KBM-7 (cell line): ENCODE results near the gene HOOK2.
"Not testable (repeated sequence)": the region's sequence is repeated elsewhere in the genome, so short reads cannot be mapped to it uniquely, and the experiment has no call there.

Source experiments
- DNase-seq: peaks from one replicate; pipeline ENCODE4 v3.0.0-alpha.2; 2015
- in situ Hi-C: fragments of 300-500 bp; cut with MboI; formaldehyde crosslinking; loops from 2 replicates; pipeline ENCODE4 v1.14.3; 2020; ENCODE audit warnings: low sequenced_read_pairs, low pct_unique_long_range_greater_than_20kb, mixed read lengths

HOOK2 gene

DNA sequence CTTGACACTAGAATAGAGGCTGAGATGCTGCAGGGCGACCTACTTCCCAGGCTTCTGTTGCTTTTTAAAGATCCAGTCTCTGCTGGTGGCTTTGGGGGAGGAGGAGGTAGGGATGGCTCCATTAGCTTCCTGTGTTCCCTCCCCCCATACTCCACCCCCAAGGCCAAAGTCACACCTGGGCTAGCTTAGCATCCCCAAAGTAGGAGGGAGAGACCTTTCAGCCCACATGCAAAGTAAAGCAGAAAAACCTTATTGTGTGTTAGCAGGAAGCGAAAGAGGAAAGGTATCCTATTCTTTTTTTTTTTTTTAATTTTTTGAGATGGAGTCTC is 48.4 kb downstream of the HOOK2 start:
- in situ Hi-C loops: no loop called here
- DNase-seq: no peak

DNA sequence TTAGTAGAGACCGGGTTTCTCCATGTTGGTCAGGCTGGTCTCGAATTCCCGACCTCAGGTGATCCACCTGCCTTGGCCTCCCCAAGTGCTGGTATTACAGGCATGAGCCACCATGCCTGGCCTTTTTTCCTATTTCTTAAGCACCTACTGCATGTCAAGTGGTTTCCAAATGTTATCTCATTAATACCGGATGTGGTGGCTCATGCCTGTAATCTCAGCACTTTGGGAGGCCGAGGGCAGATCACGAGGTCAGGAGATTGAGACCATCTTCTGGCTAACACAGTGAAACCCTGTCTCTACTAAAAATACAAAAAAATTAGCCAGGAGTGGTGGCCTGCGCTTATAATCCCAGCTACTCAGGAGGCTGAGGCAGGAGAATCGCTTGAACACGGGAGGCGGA is 49.7 kb downstream of the HOOK2 start:
- DNase-seq, in situ Hi-C loops: not testable (repeated sequence)

DNA sequence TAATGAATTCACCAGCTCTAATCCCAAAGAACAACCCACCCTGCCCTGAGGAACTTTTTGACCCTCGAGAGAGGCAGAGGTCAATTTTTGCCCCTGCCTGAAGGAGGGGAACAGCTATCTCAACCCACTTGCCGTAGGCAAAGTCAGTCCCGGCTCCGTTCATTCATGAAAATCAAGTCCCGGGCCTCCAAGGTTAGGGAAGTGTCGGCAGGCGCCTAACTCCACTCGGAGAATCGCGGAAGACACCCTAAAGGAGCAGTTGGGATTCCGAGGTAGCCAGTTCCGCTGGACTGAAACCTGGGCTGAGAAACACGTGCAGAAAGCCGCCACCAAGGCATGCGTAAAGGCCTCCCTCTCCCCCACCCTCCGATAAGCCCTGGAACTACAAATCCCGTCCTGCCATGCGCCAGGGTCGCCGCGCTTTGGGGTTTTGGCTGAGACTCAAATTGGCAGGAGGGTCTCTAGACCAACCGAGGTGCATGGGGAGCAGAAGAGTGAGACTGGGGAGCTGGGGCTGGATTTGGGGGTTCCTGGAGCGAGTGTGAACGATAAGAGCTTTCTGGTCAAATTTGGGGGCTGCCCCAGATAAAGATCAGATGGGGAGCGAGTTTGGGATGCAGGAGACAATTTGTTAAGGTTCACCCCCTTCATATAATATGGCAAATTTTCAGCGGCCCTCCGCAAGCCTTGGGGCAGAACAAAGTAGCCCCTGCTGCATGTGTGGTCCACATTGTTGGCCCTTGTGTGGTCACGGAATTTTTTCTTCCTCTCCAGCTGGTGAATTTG is 51.5 kb downstream of the HOOK2 start, which contains the start of gene TNPO2:
Gene TNPO2, minus strand, starts transcription at position 292 of the 786 bp plus-strand sequence. CDS start 2,955 bp downstream, outside the sequence.
- peak; percentile 81 for DNase-seq
- in situ Hi-C loops: no loop called here

DNA sequence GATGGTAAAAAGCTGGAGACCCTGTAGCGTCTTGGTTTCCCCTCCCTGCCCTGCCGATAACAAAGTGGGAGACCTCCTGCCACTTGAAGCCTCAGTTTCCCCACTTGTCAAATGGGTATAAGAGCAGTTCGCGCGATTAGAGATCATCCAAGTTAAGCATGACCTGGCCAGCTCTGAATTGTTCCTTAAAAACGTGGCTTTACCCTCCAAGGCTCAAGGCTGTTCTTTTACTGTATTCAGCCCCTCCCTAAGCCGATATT is 52.0 kb downstream of the HOOK2 start:
- no peak for DNase-seq
- in situ Hi-C loops: no loop called here

DNA sequence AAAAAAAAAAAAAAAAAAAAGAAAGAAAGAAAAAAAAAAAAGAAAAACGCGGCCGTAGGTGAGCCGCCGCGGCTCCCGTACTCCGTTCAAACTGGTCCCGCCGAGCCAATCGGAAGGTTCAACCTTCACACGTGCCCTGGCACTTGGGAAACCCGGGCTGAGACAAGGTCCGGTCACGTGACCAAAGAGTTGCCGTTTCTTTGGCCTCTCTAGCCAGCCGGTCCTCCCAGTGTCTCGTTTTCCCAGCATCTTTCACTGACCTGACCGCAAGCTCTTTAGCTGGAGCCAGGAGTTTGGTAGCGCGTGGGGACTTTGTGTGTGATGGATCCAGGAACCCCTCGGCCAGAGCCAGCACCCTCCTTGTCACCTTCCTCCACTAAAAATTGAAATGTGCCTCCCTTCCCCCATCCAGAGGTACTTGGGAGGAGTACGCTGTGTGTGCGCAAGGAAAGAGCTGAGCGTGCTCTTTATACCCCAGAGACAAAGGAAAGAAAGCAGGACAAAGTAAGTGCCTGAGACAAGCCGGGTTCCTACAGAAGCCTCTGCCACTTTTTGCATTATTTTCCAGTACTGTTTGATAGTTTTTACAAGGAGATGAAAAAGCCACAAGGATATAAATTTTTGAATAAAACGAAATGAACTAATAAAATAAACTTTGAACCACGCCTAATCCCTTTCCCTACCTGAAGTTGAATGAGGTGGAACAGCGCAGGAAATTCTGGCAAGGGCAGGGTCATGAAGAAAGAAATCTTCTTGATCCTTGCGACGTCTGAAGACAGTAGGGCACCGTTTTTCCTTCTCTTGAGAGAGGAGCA is 52.6 kb downstream of the HOOK2 start:
- in situ Hi-C loops: no loop called here
- peak; percentile 98 for DNase-seq

DNA sequence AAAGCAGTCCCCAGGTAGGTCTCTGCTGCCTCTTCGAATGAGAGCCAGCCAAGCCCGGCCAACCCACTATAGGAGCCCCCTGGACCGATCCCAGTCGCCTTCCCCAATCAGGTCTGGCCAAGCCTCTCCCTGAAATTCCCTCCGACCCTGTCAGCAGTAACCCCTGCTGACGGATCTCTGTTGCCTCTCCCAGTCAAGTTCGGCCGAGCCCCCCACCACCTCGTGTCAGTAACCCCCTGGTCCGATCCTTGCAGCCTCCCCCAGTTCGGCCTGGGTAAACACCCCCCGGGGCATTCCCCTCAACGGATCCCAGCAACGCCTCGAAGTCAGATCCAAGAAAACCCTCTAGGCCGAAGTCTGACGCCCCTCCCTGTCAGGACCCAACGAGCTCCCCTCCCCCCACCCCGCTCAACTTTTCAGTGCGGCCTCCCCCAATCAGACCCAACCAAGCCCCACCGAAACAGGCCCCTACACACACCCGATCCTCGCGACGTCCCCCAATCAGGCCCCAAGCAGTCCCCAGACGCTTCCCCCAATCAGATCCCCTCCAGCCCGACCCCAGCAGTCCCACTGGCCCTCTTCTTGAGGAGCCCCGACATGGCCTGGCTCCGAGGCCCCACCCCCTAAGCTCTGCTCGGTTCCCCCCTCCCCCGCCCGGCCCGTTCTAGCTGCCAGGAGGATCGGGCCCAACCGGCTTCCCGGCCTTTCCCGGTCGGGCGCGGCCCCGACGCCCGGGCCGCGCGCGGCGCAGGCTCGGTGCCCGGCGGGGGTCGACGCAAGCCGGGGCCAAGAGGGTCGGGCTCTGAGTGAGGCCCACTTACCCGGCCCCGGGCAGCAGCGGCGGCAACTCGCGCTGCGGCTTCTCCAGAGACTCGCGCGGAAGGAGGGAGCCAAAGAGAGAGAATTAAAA is 53.4 kb downstream of the HOOK2 start:
- in situ Hi-C loops: no loop called here
- peak; percentile 31 for DNase-seq

DNA sequence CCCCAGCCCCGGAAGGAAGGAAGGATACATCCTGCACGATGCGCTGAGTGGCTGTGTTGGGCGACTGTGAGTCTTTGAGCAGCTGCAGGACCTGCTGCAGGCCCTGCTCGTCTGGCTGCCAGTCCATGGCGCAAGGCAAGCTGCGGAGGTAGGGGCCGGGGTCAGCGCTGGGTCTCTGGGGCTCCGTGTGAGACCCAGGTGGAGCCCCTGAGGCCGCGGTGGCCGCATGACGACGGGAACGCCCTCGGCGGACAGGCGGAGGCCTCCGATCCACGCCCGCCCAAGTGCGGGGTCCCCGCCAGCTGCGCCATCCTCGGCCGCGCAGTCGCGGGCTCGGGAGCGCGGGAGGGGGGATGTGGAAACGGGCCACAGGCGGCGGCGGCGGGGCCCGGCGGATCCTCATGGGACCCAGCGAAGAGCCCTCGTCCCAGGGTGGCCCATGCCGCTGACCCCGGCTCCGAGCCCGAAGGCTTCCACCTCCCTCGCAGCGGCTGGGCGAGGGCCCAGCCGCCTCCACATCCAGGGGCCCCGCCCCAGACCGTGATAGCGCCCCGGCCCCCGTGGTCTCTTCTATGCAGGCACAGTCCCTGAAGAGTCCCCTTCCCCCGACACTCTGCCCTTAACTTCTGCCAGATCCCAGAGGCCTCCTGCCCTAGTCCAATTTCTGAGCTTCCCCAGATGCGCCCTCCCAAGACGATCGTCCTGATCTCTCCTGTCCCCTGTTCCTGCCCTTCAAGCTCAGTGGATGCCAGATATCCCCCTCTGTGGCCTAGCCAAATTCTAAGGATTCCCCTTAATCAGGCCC is 54.3 kb downstream of the HOOK2 start:
- no peak for DNase-seq
- in situ Hi-C loops: no loop called here

DNA sequence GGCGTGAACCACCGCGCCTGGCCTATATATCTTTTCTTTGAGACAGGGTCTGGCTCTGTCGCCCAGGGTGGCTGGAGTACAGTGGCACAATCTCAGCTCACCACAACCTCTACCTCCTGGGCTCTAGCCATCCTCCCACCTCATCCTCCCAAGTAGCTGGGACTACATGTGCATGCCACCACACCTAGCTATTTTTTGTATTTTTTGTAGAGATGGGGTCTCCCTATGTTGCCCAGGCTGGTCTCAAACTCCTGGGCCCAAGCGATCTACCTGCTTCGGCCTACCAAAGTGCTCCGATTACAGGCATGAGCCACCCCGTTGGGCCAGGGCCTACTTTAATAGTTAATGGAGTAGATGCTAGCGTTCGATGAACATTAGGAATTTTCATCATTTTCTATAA is 55.1 kb downstream of the HOOK2 start:
- in situ Hi-C loops: no loop called here

DNA sequence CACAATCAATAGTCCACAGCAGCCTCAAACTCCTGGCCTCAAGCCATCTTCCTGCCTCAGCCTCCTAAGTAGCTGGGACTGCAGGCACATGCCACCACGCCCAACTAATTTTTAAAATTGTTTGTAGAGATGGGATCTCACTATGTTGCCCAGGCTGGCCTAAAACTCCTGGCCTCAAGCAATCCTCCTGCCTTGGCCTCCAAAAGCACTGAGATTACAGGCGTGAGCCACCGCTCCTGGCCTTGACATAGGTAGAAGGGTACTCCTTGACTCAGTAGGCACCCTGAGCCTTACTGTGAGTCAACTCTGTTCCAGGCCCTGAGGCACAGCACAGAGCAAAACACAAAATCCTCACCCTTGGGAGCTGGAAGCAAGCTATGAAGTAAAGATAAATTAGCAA is 59.4 kb downstream of the HOOK2 start:
- no peak for DNase-seq
- in situ Hi-C loops: no loop called here

More for the DNA sequence above, 55.1 kb downstream of the HOOK2 start:
- no peak for DNase-seq

DNA sequence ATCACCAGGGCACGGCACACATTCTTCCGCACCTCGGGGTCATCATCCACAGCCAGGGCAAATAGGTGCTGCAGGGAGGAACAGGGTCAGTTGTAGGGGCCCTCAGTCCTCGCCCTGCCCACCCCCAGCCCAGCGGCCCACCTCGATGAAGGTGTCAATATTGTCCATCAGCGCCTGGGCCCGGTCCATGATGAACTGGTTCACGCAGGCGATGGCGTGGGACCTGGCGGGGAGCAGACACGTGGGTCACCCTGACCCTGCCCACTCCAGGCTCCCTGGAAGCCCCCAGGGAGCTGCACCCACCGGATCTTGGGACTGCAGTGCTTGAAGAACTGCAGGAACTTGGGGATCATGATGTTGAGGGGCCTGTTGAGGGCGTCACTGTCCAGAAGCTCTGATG is 60.2 kb downstream of the HOOK2 start:
- no peak for DNase-seq
- in situ Hi-C loops: no loop called here

DNA sequence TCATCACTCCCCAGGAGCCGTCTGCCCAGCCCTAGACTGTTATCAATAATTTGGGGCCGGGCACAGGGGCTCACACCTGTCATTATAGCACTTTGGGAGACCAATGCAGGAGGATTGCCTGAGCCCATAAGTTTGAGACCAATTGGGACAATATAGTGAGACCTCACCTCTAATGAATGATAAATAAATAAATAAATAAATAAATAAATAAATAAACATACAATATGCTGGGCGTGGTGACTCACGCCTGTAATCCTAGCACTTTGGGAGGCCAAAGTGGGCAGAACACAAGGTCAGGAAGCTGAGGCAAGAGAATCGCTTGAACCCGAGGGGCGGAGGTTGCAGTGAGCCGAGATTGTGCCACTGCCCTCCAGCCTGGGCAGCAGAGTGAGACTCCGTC is 62.0 kb downstream of the HOOK2 start:
- DNase-seq, in situ Hi-C loops: not testable (repeated sequence)
